Measurements from ENCODE around the gene TRIM46. TPM values are rescaled to one million over a fixed set of nuclear protein-coding genes. Genes with fewer than 3 reads are reported as not detected.

TRIM46 gene
- total and polyA plus RNA-seq, 2 of the 13 experiments (the other 11 are each of a cell fraction or from before 2014, with no cell fraction given): 0.04 to 0.09 TPM

DNA sequence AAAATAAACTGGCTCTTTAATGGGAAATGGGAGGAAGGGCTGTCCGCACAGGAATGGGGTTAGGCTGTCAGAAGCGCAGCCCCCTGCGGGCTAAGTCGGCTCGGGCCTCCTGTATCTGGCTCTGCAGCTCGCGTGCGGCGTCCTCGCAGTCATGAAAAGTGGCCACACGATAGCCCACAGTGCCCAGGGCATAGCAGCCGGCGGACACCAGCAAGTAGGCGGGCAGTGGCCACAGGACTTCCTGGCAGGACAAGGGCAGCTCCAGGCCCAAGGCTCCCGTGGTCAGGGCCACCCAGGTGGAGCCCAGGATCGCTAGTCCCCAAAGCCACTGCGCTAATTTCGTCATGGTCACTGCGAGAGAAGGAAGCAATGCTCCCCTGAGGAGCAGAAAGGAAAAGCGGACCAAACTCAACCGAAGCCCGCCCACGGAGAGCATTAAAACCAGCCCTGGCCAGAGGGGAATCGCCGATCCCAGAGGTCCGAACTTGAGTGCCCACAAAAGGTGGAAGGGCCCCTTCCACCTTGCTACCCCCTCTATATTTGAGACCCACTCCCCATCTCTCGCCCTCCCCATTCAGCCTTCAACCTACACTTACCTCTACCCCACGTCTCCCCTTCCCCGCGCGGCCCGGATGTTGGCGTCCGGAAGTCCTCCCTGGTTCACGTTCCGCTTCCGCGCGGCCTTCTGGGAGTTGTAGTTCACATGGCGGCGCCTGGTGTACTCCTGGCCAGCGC, 33.6 kb upstream of the TRIM46 start, which contains the start of gene DPM3 (continued):
- TF ChIP-seq PRMT3 (CRISPR knock-in tag; IDR thresholded peaks at IDR 0.05; ENCODE audit: borderline replicate concordance, low read depth) (no peak), ZNF354B (CRISPR knock-in tag; IDR thresholded peaks at IDR 0.05) (0 out of 2 replicates have a peak, but pooled peaks have one; percentile 43), ARNTL (CRISPR knock-in tag; IDR thresholded peaks at IDR 0.05) (no peak), KAT8 (CRISPR knock-in tag; IDR thresholded peaks at IDR 0.05) (peak; percentile 81), FOXC1 (CRISPR knock-in tag; IDR thresholded peaks at IDR 0.05; ENCODE audit: borderline replicate concordance) (no peak), ZNF547 (CRISPR knock-in tag; IDR thresholded peaks at IDR 0.05) (no peak), ZNF138 (CRISPR knock-in tag; IDR thresholded peaks at IDR 0.05; ENCODE audit: low read depth) (peak; percentile 82; the same call in 1 of the 2 replicates), SMAD9 (CRISPR knock-in tag; IDR thresholded peaks at IDR 0.05) (no peak), BORCS8-MEF2B (CRISPR knock-in tag; IDR thresholded peaks at IDR 0.05) (0 out of 2 replicates have a peak, but pooled peaks have one; percentile 15), ZNF788 (CRISPR knock-in tag; IDR thresholded peaks at IDR 0.05; ENCODE audit: borderline replicate concordance) (peak; percentile 70; the same call in 1 of the 2 replicates), ZNF678 (CRISPR knock-in tag; IDR thresholded peaks at IDR 0.05) (no peak), LCORL (IDR thresholded peaks at IDR 0.05) (no peak), LCORL (CRISPR knock-in tag; IDR thresholded peaks at IDR 0.05) (peak; percentile 27; the same call in 1 of the 2 replicates), ZNF747 (CRISPR knock-in tag; IDR thresholded peaks at IDR 0.05; ENCODE audit: borderline replicate concordance) (no peak), ETV6 (CRISPR knock-in tag; conservative IDR thresholded peaks at IDR 0.05) (no peak; the same call in 1 of the 2 replicates)
- TF ChIP-seq, protein P1, sequence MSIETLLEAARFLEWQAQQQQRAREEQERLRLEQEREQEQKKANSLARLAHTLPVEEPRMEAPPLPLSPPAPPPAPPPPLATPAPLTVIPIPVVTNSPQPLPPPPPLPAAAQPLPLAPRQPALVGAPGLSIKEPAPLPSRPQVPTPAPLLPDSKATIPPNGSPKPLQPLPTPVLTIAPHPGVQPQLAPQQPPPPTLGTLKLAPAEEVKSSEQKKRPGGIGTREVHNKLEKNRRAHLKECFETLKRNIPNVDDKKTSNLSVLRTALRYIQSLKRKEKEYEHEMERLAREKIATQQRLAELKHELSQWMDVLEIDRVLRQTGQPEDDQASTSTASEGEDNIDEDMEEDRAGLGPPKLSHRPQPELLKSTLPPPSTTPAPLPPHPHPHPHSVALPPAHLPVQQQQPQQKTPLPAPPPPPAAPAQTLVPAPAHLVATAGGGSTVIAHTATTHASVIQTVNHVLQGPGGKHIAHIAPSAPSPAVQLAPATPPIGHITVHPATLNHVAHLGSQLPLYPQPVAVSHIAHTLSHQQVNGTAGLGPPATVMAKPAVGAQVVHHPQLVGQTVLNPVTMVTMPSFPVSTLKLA (IDR thresholded peaks at IDR 0.05): no peak
- TF ChIP-seq, protein P2, sequence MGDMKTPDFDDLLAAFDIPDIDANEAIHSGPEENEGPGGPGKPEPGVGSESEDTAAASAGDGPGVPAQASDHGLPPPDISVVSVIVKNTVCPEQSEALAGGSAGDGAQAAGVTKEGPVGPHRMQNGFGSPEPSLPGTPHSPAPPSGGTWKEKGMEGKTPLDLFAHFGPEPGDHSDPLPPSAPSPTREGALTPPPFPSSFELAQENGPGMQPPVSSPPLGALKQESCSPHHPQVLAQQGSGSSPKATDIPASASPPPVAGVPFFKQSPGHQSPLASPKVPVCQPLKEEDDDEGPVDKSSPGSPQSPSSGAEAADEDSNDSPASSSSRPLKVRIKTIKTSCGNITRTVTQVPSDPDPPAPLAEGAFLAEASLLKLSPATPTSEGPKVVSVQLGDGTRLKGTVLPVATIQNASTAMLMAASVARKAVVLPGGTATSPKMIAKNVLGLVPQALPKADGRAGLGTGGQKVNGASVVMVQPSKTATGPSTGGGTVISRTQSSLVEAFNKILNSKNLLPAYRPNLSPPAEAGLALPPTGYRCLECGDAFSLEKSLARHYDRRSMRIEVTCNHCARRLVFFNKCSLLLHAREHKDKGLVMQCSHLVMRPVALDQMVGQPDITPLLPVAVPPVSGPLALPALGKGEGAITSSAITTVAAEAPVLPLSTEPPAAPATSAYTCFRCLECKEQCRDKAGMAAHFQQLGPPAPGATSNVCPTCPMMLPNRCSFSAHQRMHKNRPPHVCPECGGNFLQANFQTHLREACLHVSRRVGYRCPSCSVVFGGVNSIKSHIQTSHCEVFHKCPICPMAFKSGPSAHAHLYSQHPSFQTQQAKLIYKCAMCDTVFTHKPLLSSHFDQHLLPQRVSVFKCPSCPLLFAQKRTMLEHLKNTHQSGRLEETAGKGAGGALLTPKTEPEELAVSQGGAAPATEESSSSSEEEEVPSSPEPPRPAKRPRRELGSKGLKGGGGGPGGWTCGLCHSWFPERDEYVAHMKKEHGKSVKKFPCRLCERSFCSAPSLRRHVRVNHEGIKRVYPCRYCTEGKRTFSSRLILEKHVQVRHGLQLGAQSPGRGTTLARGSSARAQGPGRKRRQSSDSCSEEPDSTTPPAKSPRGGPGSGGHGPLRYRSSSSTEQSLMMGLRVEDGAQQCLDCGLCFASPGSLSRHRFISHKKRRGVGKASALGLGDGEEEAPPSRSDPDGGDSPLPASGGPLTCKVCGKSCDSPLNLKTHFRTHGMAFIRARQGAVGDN (CRISPR knock-in tag; IDR thresholded peaks at IDR 0.05): peak; percentile 78
- TF ChIP-seq, protein P3, sequence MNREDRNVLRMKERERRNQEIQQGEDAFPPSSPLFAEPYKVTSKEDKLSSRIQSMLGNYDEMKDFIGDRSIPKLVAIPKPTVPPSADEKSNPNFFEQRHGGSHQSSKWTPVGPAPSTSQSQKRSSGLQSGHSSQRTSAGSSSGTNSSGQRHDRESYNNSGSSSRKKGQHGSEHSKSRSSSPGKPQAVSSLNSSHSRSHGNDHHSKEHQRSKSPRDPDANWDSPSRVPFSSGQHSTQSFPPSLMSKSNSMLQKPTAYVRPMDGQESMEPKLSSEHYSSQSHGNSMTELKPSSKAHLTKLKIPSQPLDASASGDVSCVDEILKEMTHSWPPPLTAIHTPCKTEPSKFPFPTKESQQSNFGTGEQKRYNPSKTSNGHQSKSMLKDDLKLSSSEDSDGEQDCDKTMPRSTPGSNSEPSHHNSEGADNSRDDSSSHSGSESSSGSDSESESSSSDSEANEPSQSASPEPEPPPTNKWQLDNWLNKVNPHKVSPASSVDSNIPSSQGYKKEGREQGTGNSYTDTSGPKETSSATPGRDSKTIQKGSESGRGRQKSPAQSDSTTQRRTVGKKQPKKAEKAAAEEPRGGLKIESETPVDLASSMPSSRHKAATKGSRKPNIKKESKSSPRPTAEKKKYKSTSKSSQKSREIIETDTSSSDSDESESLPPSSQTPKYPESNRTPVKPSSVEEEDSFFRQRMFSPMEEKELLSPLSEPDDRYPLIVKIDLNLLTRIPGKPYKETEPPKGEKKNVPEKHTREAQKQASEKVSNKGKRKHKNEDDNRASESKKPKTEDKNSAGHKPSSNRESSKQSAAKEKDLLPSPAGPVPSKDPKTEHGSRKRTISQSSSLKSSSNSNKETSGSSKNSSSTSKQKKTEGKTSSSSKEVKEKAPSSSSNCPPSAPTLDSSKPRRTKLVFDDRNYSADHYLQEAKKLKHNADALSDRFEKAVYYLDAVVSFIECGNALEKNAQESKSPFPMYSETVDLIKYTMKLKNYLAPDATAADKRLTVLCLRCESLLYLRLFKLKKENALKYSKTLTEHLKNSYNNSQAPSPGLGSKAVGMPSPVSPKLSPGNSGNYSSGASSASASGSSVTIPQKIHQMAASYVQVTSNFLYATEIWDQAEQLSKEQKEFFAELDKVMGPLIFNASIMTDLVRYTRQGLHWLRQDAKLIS (CRISPR knock-in tag; IDR thresholded peaks at IDR 0.05): no peak
